ENCODE measurements around the gene SLC7A9.

DNA sequence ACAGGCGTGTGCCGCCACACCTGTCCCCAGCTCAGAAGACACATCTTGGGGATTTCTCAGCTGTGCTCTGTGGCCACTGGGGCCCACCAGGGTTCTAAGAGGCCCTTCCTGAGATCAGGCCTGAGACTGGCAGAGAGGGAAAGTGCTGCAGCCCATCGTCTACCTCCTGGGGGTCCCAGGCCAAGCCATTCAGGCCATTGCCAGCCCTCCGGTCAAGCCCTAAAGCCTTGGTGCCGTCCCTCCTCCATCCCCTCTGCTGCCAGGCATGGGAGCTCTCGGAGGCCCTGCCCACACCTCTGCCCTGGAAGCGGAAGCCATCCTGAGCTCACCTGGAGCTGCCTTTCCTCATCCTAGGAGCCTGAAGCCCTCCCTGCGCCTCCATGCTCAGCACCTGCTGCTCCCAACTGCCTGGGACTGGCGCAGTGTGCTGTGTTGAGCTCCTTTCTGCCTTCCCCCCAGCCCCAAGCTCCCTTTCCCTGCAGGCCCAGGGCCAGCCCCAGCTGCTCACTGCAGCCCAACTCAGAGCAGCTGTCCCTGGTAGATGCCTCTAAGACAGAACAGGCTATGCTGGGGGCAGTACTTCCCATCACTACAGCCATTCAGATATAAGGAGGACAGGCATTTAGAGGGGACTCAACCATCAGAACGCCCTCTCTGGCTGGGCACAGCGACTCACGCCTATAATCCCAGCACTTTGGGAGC is 2.9 kb downstream of the SLC7A9 start:
- TF ChIP-seq, protein P1, sequence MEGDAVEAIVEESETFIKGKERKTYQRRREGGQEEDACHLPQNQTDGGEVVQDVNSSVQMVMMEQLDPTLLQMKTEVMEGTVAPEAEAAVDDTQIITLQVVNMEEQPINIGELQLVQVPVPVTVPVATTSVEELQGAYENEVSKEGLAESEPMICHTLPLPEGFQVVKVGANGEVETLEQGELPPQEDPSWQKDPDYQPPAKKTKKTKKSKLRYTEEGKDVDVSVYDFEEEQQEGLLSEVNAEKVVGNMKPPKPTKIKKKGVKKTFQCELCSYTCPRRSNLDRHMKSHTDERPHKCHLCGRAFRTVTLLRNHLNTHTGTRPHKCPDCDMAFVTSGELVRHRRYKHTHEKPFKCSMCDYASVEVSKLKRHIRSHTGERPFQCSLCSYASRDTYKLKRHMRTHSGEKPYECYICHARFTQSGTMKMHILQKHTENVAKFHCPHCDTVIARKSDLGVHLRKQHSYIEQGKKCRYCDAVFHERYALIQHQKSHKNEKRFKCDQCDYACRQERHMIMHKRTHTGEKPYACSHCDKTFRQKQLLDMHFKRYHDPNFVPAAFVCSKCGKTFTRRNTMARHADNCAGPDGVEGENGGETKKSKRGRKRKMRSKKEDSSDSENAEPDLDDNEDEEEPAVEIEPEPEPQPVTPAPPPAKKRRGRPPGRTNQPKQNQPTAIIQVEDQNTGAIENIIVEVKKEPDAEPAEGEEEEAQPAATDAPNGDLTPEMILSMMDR (IDR thresholded peaks at IDR 0.05; ENCODE audit: poor library complexity, severe bottlenecking), result no peak
- TF ChIP-seq EZH2 (IDR thresholded peaks at IDR 0.05; ENCODE audit: borderline replicate concordance, insufficient read depth, low read length, poor library complexity, severe bottlenecking) (no peak), TAF1 (IDR thresholded peaks at IDR 0.05; ENCODE audit: low read depth) (no peak), POLR2AphosphoS5 (IDR thresholded peaks at IDR 0.05) (no peak), EP300 (conservative IDR thresholded peaks at IDR 0.05; ENCODE audit: poor library complexity, severe bottlenecking) (no peak), SMC3 (conservative IDR thresholded peaks at IDR 0.05; ENCODE audit: poor library complexity) (no peak), RAD21 (conservative IDR thresholded peaks at IDR 0.05) (no peak), MXI1 (conservative IDR thresholded peaks at IDR 0.05; ENCODE audit: poor library complexity, severe bottlenecking) (no peak)
- TF ChIP-seq, protein P2, sequence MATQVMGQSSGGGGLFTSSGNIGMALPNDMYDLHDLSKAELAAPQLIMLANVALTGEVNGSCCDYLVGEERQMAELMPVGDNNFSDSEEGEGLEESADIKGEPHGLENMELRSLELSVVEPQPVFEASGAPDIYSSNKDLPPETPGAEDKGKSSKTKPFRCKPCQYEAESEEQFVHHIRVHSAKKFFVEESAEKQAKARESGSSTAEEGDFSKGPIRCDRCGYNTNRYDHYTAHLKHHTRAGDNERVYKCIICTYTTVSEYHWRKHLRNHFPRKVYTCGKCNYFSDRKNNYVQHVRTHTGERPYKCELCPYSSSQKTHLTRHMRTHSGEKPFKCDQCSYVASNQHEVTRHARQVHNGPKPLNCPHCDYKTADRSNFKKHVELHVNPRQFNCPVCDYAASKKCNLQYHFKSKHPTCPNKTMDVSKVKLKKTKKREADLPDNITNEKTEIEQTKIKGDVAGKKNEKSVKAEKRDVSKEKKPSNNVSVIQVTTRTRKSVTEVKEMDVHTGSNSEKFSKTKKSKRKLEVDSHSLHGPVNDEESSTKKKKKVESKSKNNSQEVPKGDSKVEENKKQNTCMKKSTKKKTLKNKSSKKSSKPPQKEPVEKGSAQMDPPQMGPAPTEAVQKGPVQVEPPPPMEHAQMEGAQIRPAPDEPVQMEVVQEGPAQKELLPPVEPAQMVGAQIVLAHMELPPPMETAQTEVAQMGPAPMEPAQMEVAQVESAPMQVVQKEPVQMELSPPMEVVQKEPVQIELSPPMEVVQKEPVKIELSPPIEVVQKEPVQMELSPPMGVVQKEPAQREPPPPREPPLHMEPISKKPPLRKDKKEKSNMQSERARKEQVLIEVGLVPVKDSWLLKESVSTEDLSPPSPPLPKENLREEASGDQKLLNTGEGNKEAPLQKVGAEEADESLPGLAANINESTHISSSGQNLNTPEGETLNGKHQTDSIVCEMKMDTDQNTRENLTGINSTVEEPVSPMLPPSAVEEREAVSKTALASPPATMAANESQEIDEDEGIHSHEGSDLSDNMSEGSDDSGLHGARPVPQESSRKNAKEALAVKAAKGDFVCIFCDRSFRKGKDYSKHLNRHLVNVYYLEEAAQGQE (IDR thresholded peaks at IDR 0.05; ENCODE audit: borderline replicate concordance), result no peak

Data from neural cell (in vitro differentiated cells).